Stomach (tissue), 9 donors: Measurements from ENCODE around the gene EGFL8. TPM values are rescaled to one million over a fixed set of nuclear protein-coding genes. Genes with fewer than 3 reads are reported as not detected.

Source experiments
- DNase-seq, 2 donors: peaks; one replicate each; pipeline versions ENCODE4 v3.0.0 to v3.0.0-alpha.2; 2013 to 2019
- H3K27ac ChIP-seq, 5 donors: fragments of 200-600 bp in 4 of 5; sonication (generic) in 4 of 5; one replicate each; pipeline ENCODE4 v1.5.1; 2013 to 2019; ENCODE audit warnings: mild to moderate bottlenecking in 1 of 5, moderate library complexity in 1 of 5
- H3K27me3 ChIP-seq, 3 donors: fragments of 200-600 bp; sonication (generic); one replicate each; pipeline ENCODE4 v1.5.1; 2017 to 2019; ENCODE audit warnings: mixed run types in 1 of 3
- H3K36me3 ChIP-seq, 4 donors: fragments of 200-600 bp; sonication (generic); 1 replicate in 3 of 4; 2 replicates in 1 of 4; pipeline ENCODE4 v1.5.1; 2016 to 2019
- H3K4me1 ChIP-seq, 4 donors: fragments of 200-600 bp; sonication (generic); one replicate each; pipeline ENCODE4 v1.5.1; 2016 to 2019
- H3K4me3 ChIP-seq, 4 donors: fragments of 200-600 bp; sonication (generic) in 3 of 4; one replicate each; pipeline ENCODE4 v1.5.1; 2016 to 2019; ENCODE audit warnings: mild to moderate bottlenecking in 1 of 4
- H3K9me3 ChIP-seq, 4 donors: fragments of 200-600 bp; sonication (generic); one replicate each; pipeline ENCODE4 v1.5.1; 2016 to 2019
- EP300 ChIP-seq: sonication (generic); formaldehyde crosslinking; IDR thresholded peaks from one replicate; pipeline ENCODE4 v1.6.1; 2017; ENCODE audit warnings: antibody characterized with exemption
- POLR2A ChIP-seq, 4 donors: fragments of 450-650 bp; IDR thresholded peaks; one replicate each; pipeline ENCODE4 v1.6.1; 2016; ENCODE audit warnings: antibody characterized with exemption in 4 of 4, control low read depth in 2 of 4, mild to moderate bottlenecking in 1 of 4, moderate library complexity in 1 of 4
- POLR2AphosphoS5 ChIP-seq, 3 donors: sonication (generic); formaldehyde crosslinking; IDR thresholded peaks; one replicate each; pipeline ENCODE4 v1.6.1; 2016; ENCODE audit warnings: antibody characterized with exemption in 3 of 3
- WGBS, 5 donors: extraction: QIAGEN DNeasy Blood & Tissue Kit in 3 of 5; methylation state at CpG; one replicate each; pipeline versions ENCODE4 v1.1.5 to v1.1.7; 2013 to 2018; 5-methylcytosine and 5-hydroxymethylcytosine counted together
- intact Hi-C: fragments of 100-400 bp; cut with DNase I; formaldehyde crosslinking; loops from one replicate; pipeline ENCODE4 v1.15.1; 2023; ENCODE audit warnings: low total_unique reads
- polyA plus RNA-seq, 3 donors: library from polyadenylated mRNA; stranded (reverse); fragments of 200-250 nt; gene quantifications; one replicate each; pipeline ENCODE4 v1.2.3, GENCODE V29; 2013
- total RNA-seq, 5 donors: library from RNA; depleted of rRNA; stranded (reverse); fragments of >200 nt; gene quantifications; one replicate each; pipeline versions ENCODE4 v1.1.0 to v1.2.3, GENCODE V29; 2014 to 2016
- TF ChIP-seq, protein P1 (sequence below), 7 experiments: fragments of 450-650 bp in 4 of 7; fragments of 200-600 bp in 3 of 7; sonication (generic) in 3 of 7; IDR thresholded peaks; one replicate each; pipeline ENCODE4 v1.5.1; 2016 to 2019; ENCODE audit warnings: antibody characterized with exemption in 7 of 7, control low read depth in 2 of 7, mild to moderate bottlenecking in 1 of 7
- donor health status: healthy with polysubstance abuse.
- donor health status: Bipolar disorder and iron deficiency.
- donor health status: healthy.

EGFL8 gene
- total and polyA plus RNA-seq, 8 donors = 0.87 to 224 (median 15.6) TPM

DNA sequence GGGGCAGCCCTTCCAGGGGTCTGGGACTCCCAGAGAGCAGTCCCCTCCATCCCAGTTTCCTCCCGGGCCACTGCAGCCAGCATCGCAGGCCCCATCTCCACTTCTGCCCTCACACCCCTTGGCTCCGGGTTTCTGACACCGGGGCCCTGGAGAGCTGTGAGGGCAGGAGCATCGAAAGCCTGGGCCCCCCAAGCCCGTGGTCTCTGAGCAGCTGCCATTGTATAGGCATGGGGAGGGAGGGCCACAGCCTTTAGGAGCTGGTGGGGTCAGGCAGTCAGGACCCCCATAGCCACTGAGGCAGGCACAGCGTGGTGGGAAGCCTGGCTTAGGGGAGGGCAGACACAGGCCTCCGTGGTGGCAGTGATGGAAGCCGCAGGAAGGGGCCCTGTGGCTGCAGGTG is 37.8 kb downstream of the EGFL8 start:
- WGBS, 5 donors = 82 to 89% (median 87%) methylated on average over 4 to 9 of the region's 9 CpGs
- no peak for DNase-seq
- Histone ChIP-seq H3K4me1 (peaks cover 3 to 8% (median 4%) of the 10 kb centered on the region in 4 donors), H3K27me3 (peaks cover 0 to 29% (median 0%) of the 10 kb centered on the region in 3 donors), H3K9me3 (no peaks in the 10 kb centered on the region), H3K27ac (no peak overlapping the region), H3K4me3 (no peak overlapping the region), H3K36me3 (no peaks in the 10 kb centered on the region)
- TF ChIP-seq EP300 = no peak
- no peak for TF ChIP-seq POLR2A (IDR thresholded peaks at IDR 0.05)
- TF ChIP-seq POLR2AphosphoS5 (IDR thresholded peaks at IDR 0.05) = no peak
- TF ChIP-seq, protein P1, sequence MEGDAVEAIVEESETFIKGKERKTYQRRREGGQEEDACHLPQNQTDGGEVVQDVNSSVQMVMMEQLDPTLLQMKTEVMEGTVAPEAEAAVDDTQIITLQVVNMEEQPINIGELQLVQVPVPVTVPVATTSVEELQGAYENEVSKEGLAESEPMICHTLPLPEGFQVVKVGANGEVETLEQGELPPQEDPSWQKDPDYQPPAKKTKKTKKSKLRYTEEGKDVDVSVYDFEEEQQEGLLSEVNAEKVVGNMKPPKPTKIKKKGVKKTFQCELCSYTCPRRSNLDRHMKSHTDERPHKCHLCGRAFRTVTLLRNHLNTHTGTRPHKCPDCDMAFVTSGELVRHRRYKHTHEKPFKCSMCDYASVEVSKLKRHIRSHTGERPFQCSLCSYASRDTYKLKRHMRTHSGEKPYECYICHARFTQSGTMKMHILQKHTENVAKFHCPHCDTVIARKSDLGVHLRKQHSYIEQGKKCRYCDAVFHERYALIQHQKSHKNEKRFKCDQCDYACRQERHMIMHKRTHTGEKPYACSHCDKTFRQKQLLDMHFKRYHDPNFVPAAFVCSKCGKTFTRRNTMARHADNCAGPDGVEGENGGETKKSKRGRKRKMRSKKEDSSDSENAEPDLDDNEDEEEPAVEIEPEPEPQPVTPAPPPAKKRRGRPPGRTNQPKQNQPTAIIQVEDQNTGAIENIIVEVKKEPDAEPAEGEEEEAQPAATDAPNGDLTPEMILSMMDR (IDR thresholded peaks at IDR 0.05) = no peak
- intact Hi-C loops = no loop called here

GRCh38 chr6:32203426-32204267 is 39.3 kb downstream of the EGFL8 start:
- Histone ChIP-seq H3K36me3 (no peaks in the 10 kb centered on the region), H3K4me1 (no peaks in the 10 kb centered on the region), H3K27me3 (peaks cover 0 to 29% (median 0%) of the 10 kb centered on the region in 3 donors), H3K27ac (no peak overlapping the region), H3K9me3 (no peaks in the 10 kb centered on the region), H3K4me3 (no peak overlapping the region)
- DNase-seq = no peak
- intact Hi-C loops = no loop called here
- WGBS, 5 donors = 74 to 83% (median 78%) methylated on average over 8 to 9 of the region's 9 CpGs
- TF ChIP-seq EP300 (no peak), POLR2AphosphoS5 (IDR thresholded peaks at IDR 0.05) (no peak), POLR2A (IDR thresholded peaks at IDR 0.05) (no peak)
- TF ChIP-seq, protein P1 (IDR thresholded peaks at IDR 0.05) = no peak

- Histone ChIP-seq H3K9me3 (no peaks in the 10 kb centered on the region), H3K4me1 (no peaks in the 10 kb centered on the region), H3K36me3 (no peaks in the 10 kb centered on the region), H3K27me3 (peaks cover 0 to 29% (median 0%) of the 10 kb centered on the region in 3 donors), H3K27ac (no peak overlapping the region), H3K4me3 (no peak overlapping the region)
- DNase-seq = no peak
- 78 to 97% (median 88%) methylated on average over 3 of the region's 3 CpGs for WGBS, 5 donors
- intact Hi-C loops = no loop called here
- TF ChIP-seq POLR2AphosphoS5 (IDR thresholded peaks at IDR 0.05) (no peak), POLR2A (IDR thresholded peaks at IDR 0.05) (no peak), EP300 (no peak)
- TF ChIP-seq, protein P1 (IDR thresholded peaks at IDR 0.05) = no peak
Observed at GRCh38 chr6:32204268-32204715, 39.9 kb downstream of the EGFL8 start.

- intact Hi-C loops = no loop called here
- 57 to 82% (median 76%) methylated on average over 1 of the region's 1 CpG for WGBS, 5 donors
- Histone ChIP-seq H3K27ac (no peak overlapping the region), H3K9me3 (no peaks in the 10 kb centered on the region), H3K36me3 (no peaks in the 10 kb centered on the region), H3K4me3 (no peak overlapping the region), H3K4me1 (no peaks in the 10 kb centered on the region), H3K27me3 (peaks cover 0 to 4% (median 0%) of the 10 kb centered on the region in 3 donors)
- TF ChIP-seq, protein P1 (IDR thresholded peaks at IDR 0.05) = no peak
- TF ChIP-seq EP300 (no peak), POLR2AphosphoS5 (IDR thresholded peaks at IDR 0.05) (no peak), POLR2A (IDR thresholded peaks at IDR 0.05) (no peak)
- no peak for DNase-seq
Observed at GRCh38 chr6:32208996-32209395, 44.6 kb downstream of the EGFL8 start.
